CD4-positive, alpha-beta T cell (primary cell): ENCODE measurements around the gene DLGAP4. TPM values are rescaled to one million over a fixed set of nuclear protein-coding genes. Genes with fewer than 3 reads are reported as not detected.

Source experiments
- ATAC-seq: fragments of 200-7000 bp; cut with Tn5 transposase; one replicate; pipeline ENCODE4 v1.10.0; 2022; ENCODE audit warnings: mild to moderate bottlenecking; ENCODE audit not compliant: poor library complexity
- CTCF ChIA-PET: fragments of 350-600 bp; sonication (Branson Sonifier 250); formaldehyde crosslinking; loops from one replicate; lab custom pipeline; 2021; ENCODE audit warnings: antibody characterized with exemption, inconsistent platforms; lab: Charles Lee
- POLR2A ChIA-PET: fragments of 350-600 bp; sonication (Branson Sonifier 250); formaldehyde crosslinking; loops from one replicate; lab custom pipeline; 2021; ENCODE audit warnings: antibody characterized with exemption, inconsistent platforms; lab: Charles Lee
- DNase-seq, 14 experiments: peaks; one replicate each; pipeline ENCODE4 v3.0.0-alpha.2; 2013 to 2020; ENCODE audit warnings: mixed read lengths in 2 of 14
- H3K27ac ChIP-seq, 2 donors: one replicate each; pipeline versions ENCODE4 v1.5.1 to v1.7.0; 2013; ENCODE audit warnings: low read length in 2 of 2, low read depth in 1 of 2, mild to moderate bottlenecking in 1 of 2
- H3K27me3 ChIP-seq, 2 experiments: 1 replicate in 1 of 2; 2 replicates in 1 of 2; pipeline versions ENCODE4 v1.6.1 to v1.7.0; 2013; ENCODE audit warnings: low read length in 2 of 2, control low read depth in 1 of 2, mild to moderate bottlenecking in 1 of 2, moderate library complexity in 1 of 2; ENCODE audit not compliant: insufficient read depth in 2 of 2, control insufficient read depth in 1 of 2
- H3K36me3 ChIP-seq: one replicate; pipeline ENCODE4 v1.6.1; 2013; ENCODE audit warnings: low read length, control low read depth; ENCODE audit not compliant: insufficient read depth
- H3K4me1 ChIP-seq: one replicate; pipeline ENCODE4 v1.6.1; 2013; ENCODE audit warnings: low read length, control low read depth; ENCODE audit not compliant: insufficient read depth
- H3K4me3 ChIP-seq: one replicate; pipeline ENCODE4 v1.5.1; 2013; ENCODE audit warnings: mild to moderate bottlenecking, low read length, moderate library complexity
- H3K9me3 ChIP-seq, 2 experiments: 1 replicate in 1 of 2; 2 replicates in 1 of 2; pipeline versions ENCODE4 v1.6.1 to v1.7.0; 2013; ENCODE audit warnings: low read length in 2 of 2, mild to moderate bottlenecking in 2 of 2, control low read depth in 1 of 2, moderate library complexity in 1 of 2; ENCODE audit not compliant: control insufficient read depth in 1 of 2, insufficient read depth in 1 of 2
- H3K27ac Mint-ChIP-seq: one replicate; pipeline ENCODE4 v1.8.0; 2020; ENCODE audit warnings: mixed read lengths
- H3K27me3 Mint-ChIP-seq: one replicate; pipeline ENCODE4 v1.8.0; 2021; ENCODE audit warnings: mixed read lengths
- H3K36me3 Mint-ChIP-seq: one replicate; pipeline ENCODE4 v1.8.0; 2021; ENCODE audit warnings: low read depth, mixed read lengths
- H3K4me1 Mint-ChIP-seq: one replicate; pipeline ENCODE4 v1.8.0; 2021; ENCODE audit warnings: low read depth, mixed read lengths
- H3K4me3 Mint-ChIP-seq: one replicate; pipeline ENCODE4 v1.8.0; 2020; ENCODE audit warnings: mild to moderate bottlenecking, mixed read lengths
- H3K9me3 Mint-ChIP-seq: one replicate; pipeline ENCODE4 v1.8.0; 2020; ENCODE audit warnings: mixed read lengths
- CTCF ChIP-seq: fragments of 200-600 bp; IDR thresholded peaks from one replicate; pipeline ENCODE4 v1.8.0; 2022; ENCODE audit warnings: antibody characterized with exemption, mild to moderate bottlenecking
- intact Hi-C, 2 experiments: fragments of 100-400 bp; cut with DNase I in 1 of 2; cut with micrococcal nuclease in 1 of 2; formaldehyde crosslinking; loops; one replicate each; pipeline versions ENCODE4 v1.15.1 to v1.9.0; 2023 to 2025; cut with DNase I, micrococcal nuclease
- total RNA-seq, 174 experiments: library from RNA in 2 of 174; stranded (reverse) in 2 of 174; gene quantifications; one replicate each; pipeline ENCODE4 v1.2.3 and lab custom pipeline; 2021 to 2026

DLGAP4 gene
- total RNA-seq, 2 experiments from 2014 or later, result 16.0 to 16.1 TPM

- ATAC-seq, result no peak
- Mint-ChIP-seq H3K9me3 (no peaks in the 10 kb centered on the region), H3K36me3 (peaks cover 58% of the 10 kb centered on the region), H3K4me1 (no peaks in the 10 kb centered on the region), H3K27me3 (no peaks in the 10 kb centered on the region), H3K27ac (no peak overlapping the region), H3K4me3 (no peak overlapping the region)
- no peaks in the 10 kb centered on the region for H3K4me1 ChIP-seq
- H3K36me3 ChIP-seq, result peaks cover 65% of the 10 kb centered on the region
- H3K27ac ChIP-seq, result no peak overlapping the region
- TF ChIP-seq CTCF, result no peak
- ChIA-PET CTCF (interaction anchor here (1.1 kb wide), 1 partner anchor 80 kb away, joined by 4 read pairs; the partner anchor contains the start of gene RAB5IF), POLR2A (interaction anchor here (0.6 kb wide), 1 partner anchor 45 kb away, joined by 3 read pairs; no protein-coding TSS in a partner anchor)
- DNase-seq, result no peak
- intact Hi-C loops, result no loop called here
- H3K27me3 ChIP-seq, result no peaks in the 10 kb centered on the region
- H3K9me3 ChIP-seq, result no peaks in the 10 kb centered on the region
- H3K4me3 ChIP-seq, result no peak overlapping the region
These were observed 219.7 kb downstream of the DLGAP4 start for GRCh38 chr20:36525620-36526365.

GRCh38 chr20:36526521-36527011 lies 220.4 kb downstream of the DLGAP4 start:
- ATAC-seq, result no peak
- Histone ChIP-seq H3K4me1 (no peaks in the 10 kb centered on the region), H3K27me3 (no peaks in the 10 kb centered on the region), H3K4me3 (no peak overlapping the region), H3K27ac (no peak overlapping the region), H3K9me3 (no peaks in the 10 kb centered on the region), H3K36me3 (peaks cover 59% of the 10 kb centered on the region)
- DNase-seq, result no peak
- CTCF ChIA-PET, result interaction anchor here (1.1 kb wide), 1 partner anchor 79 kb away, joined by 4 read pairs; the partner anchor contains the start of gene RAB5IF
- Mint-ChIP-seq H3K27me3 (no peaks in the 10 kb centered on the region), H3K36me3 (peaks cover 57% of the 10 kb centered on the region), H3K27ac (no peak overlapping the region), H3K9me3 (no peaks in the 10 kb centered on the region), H3K4me1 (no peaks in the 10 kb centered on the region), H3K4me3 (no peak overlapping the region)
- intact Hi-C loops, result no loop called here
- POLR2A ChIA-PET, result interaction anchor here (0.6 kb wide), 1 partner anchor 44 kb away, joined by 3 read pairs; no protein-coding TSS in a partner anchor
- TF ChIP-seq CTCF, result no peak

- H3K4me1 ChIP-seq, result no peaks in the 10 kb centered on the region
- intact Hi-C loops, result no loop called here
- Mint-ChIP-seq H3K9me3 (no peaks in the 10 kb centered on the region), H3K27me3 (no peaks in the 10 kb centered on the region), H3K4me3 (no peak overlapping the region), H3K4me1 (no peaks in the 10 kb centered on the region), H3K27ac (no peak overlapping the region), H3K36me3 (peaks cover 49% of the 10 kb centered on the region)
- peaks cover 50% of the 10 kb centered on the region for H3K36me3 ChIP-seq
- ChIA-PET POLR2A (interaction anchor here (0.5 kb wide), 1 partner anchor 382 kb away, joined by 3 read pairs; no protein-coding TSS in a partner anchor), CTCF (no interaction called here)
- no peak overlapping the region for H3K27ac ChIP-seq
- H3K9me3 ChIP-seq, result no peaks in the 10 kb centered on the region
- H3K4me3 ChIP-seq, result no peak overlapping the region
- DNase-seq (no peak), ATAC-seq (no peak)
- no peaks in the 10 kb centered on the region for H3K27me3 ChIP-seq
- TF ChIP-seq CTCF, result no peak
These were observed 221.4 kb downstream of the DLGAP4 start for GRCh38 chr20:36527331-36528125.
